ENCODE data around the gene WNT9A.
"Not testable (repeated sequence)": the region's sequence is repeated elsewhere in the genome, so short reads cannot be mapped to it uniquely, and the experiment has no call there.

WNT9A gene

GRCh38 chr1:227886993-227887696, 60.6 kb downstream of the WNT9A start:
- DNase-seq (ENCODE audit: low read depth, low spot score) = no peak

GRCh38 chr1:227886503-227886961, 61.2 kb downstream of the WNT9A start:
- DNase-seq (ENCODE audit: low read depth, low spot score) = no peak

GRCh38 chr1:227885648-227886502, 61.9 kb downstream of the WNT9A start:
- no peak for DNase-seq (ENCODE audit: low read depth, low spot score)

GRCh38 chr1:227885135-227885647, 62.5 kb downstream of the WNT9A start:
- no peak for DNase-seq (ENCODE audit: low read depth, low spot score)

GRCh38 chr1:227884370-227885134, 63.2 kb downstream of the WNT9A start:
- DNase-seq (ENCODE audit: low read depth, low spot score) = no peak

GRCh38 chr1:227883641-227884301, 64.0 kb downstream of the WNT9A start:
- DNase-seq (ENCODE audit: low read depth, low spot score) = no peak

GRCh38 chr1:227883073-227883520, 64.6 kb downstream of the WNT9A start:
- no peak for DNase-seq (ENCODE audit: low read depth, low spot score)

- no peak for DNase-seq (ENCODE audit: low read depth, low spot score)
Observed at GRCh38 chr1:227880342-227880924, 67.3 kb downstream of the WNT9A start.

GRCh38 chr1:227877810-227878209, 69.9 kb downstream of the WNT9A start:
- DNase-seq (ENCODE audit: low read depth, low spot score) = not testable (repeated sequence)

- DNase-seq (ENCODE audit: low read depth, low spot score) = not testable (repeated sequence)
Observed at GRCh38 chr1:227871892-227872291, 75.8 kb downstream of the WNT9A start.

- no peak for DNase-seq (ENCODE audit: low read depth, low spot score)
Observed at GRCh38 chr1:227870366-227870765, 77.4 kb downstream of the WNT9A start.

- DNase-seq (ENCODE audit: low read depth, low spot score) = no peak
Observed at GRCh38 chr1:227869851-227870305, 77.9 kb downstream of the WNT9A start.

GRCh38 chr1:227869279-227869842, 78.4 kb downstream of the WNT9A start:
- DNase-seq (ENCODE audit: low read depth, low spot score) = no peak

All from brain pericyte (primary cell).